Measurements from ENCODE around the gene ESAM.

Gene ESAM

DNA sequence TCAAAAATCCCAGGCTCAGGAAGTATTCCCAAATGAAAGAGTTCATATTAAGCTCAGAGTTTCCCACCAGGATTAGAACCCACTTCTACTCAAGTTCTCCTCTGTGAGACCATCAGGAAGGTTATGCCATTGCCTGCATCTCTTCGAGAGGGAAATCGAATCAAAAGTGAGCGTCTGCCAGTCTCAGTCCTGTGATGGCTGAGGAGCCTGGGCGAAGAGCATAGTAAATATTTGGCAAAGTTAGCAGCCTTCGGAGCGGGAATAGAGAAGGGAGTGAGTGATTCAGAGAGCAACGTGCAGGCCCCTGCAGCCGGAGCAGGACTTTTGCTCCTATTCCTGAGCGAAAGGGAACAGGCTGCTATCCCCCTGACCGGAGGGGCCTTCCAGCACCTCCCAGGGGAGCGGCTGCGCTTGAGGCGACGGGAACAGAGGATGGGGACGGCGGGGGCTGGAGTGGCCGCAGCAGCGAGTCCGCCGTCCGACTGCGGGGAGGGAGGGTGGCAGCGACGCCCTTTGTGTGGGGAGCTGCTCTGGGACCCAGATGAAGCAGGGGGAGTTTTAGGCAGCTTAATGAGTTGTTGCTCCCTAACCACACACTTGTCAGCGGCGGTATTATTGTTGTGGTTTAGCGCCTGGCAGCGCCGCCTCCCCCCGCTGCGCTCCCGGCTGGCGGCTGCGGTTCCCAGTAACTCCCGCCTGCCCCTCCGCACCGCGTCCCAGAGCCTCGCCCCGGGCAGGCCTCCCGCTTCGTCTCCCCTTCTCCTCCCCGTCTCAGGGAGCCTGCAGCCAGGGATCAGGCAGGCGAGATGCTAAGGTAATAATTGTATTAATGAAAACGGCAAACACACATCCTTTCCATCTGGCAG is 44.1 kb downstream of the ESAM start (continued):
- TF ChIP-seq MZF1 (tag by site-specific recombination; IDR thresholded peaks at IDR 0.05; ENCODE audit: borderline replicate concordance) (peak; percentile 77), ZNF10 (tag by site-specific recombination; IDR thresholded peaks at IDR 0.05) (no peak), SCRT1 (tag by site-specific recombination; IDR thresholded peaks at IDR 0.05; ENCODE audit: borderline replicate concordance) (no peak), ZNF280D (tag by site-specific recombination; IDR thresholded peaks at IDR 0.05) (no peak), PRDM2 (tag by site-specific recombination; IDR thresholded peaks at IDR 0.05; ENCODE audit: borderline replicate concordance) (no peak), ZNF394 (tag by site-specific recombination; IDR thresholded peaks at IDR 0.05; ENCODE audit: borderline replicate concordance) (no peak; the same call in 1 of the 2 replicates), ZNF521 (tag by site-specific recombination; IDR thresholded peaks at IDR 0.05) (no peak), ZNF426 (tag by site-specific recombination; IDR thresholded peaks at IDR 0.05) (no peak), ZBTB21 (tag by site-specific recombination; IDR thresholded peaks at IDR 0.05) (no peak), PRDM1 (tag by site-specific recombination; IDR thresholded peaks at IDR 0.05) (no peak), ZNF529 (tag by site-specific recombination; IDR thresholded peaks at IDR 0.05; ENCODE audit: insufficient replicate concordance) (no peak), ZBTB7A (tag by site-specific recombination; IDR thresholded peaks at IDR 0.05; ENCODE audit: low read depth) (no peak), MYNN (tag by site-specific recombination; IDR thresholded peaks at IDR 0.05; ENCODE audit: borderline replicate concordance) (no peak), KLF9 (tag by site-specific recombination; IDR thresholded peaks at IDR 0.05; ENCODE audit: low read depth) (no peak), KLF10 (tag by site-specific recombination; IDR thresholded peaks at IDR 0.05) (no peak), ZNF404 (tag by site-specific recombination; IDR thresholded peaks at IDR 0.05) (no peak), ZNF677 (tag by site-specific recombination; IDR thresholded peaks at IDR 0.05) (no peak), ZNF302 (tag by site-specific recombination; IDR thresholded peaks at IDR 0.05; ENCODE audit: low read depth) (no peak), ZNF266 (tag by site-specific recombination; IDR thresholded peaks at IDR 0.05; ENCODE audit: low read depth) (no peak), ZNF155 (tag by site-specific recombination; IDR thresholded peaks at IDR 0.05) (no peak)
- TF ChIP-seq, protein P1, sequence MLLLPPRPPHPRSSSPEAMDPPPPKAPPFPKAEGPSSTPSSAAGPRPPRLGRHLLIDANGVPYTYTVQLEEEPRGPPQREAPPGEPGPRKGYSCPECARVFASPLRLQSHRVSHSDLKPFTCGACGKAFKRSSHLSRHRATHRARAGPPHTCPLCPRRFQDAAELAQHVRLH (tag by site-specific recombination; IDR thresholded peaks at IDR 0.05) = no peak
- TF ChIP-seq, protein P2, sequence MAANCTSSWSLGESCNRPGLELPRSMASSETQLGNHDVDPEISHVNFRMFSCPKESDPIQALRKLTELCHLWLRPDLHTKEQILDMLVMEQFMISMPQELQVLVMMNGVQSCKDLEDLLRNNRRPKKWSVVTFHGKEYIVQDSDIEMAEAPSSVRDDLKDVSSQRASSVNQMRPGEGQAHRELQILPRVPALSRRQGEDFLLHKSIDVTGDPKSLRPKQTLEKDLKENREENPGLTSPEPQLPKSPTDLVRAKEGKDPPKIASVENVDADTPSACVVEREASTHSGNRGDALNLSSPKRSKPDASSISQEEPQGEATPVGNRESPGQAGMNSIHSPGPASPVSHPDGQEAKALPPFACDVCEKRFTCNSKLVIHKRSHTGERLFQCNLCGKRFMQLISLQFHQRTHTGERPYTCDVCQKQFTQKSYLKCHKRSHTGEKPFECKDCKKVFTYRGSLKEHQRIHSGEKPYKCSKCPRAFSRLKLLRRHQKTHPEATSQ (tag by site-specific recombination; IDR thresholded peaks at IDR 0.05) = no peak
- TF ChIP-seq, protein P3, sequence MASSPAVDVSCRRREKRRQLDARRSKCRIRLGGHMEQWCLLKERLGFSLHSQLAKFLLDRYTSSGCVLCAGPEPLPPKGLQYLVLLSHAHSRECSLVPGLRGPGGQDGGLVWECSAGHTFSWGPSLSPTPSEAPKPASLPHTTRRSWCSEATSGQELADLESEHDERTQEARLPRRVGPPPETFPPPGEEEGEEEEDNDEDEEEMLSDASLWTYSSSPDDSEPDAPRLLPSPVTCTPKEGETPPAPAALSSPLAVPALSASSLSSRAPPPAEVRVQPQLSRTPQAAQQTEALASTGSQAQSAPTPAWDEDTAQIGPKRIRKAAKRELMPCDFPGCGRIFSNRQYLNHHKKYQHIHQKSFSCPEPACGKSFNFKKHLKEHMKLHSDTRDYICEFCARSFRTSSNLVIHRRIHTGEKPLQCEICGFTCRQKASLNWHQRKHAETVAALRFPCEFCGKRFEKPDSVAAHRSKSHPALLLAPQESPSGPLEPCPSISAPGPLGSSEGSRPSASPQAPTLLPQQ (tag by site-specific recombination; IDR thresholded peaks at IDR 0.05) = 0 out of 2 replicates have a peak, but pooled peaks have one; percentile 52
- TF ChIP-seq, protein P4, sequence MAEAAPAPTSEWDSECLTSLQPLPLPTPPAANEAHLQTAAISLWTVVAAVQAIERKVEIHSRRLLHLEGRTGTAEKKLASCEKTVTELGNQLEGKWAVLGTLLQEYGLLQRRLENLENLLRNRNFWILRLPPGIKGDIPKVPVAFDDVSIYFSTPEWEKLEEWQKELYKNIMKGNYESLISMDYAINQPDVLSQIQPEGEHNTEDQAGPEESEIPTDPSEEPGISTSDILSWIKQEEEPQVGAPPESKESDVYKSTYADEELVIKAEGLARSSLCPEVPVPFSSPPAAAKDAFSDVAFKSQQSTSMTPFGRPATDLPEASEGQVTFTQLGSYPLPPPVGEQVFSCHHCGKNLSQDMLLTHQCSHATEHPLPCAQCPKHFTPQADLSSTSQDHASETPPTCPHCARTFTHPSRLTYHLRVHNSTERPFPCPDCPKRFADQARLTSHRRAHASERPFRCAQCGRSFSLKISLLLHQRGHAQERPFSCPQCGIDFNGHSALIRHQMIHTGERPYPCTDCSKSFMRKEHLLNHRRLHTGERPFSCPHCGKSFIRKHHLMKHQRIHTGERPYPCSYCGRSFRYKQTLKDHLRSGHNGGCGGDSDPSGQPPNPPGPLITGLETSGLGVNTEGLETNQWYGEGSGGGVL (tag by site-specific recombination; IDR thresholded peaks at IDR 0.05) = peak; percentile 69
